Measurements from ENCODE around the gene SETD2. TPM values are rescaled to one million over a fixed set of nuclear protein-coding genes. Genes with fewer than 3 reads are reported as not detected.
A peak's percentile ranks its signal among the peaks of the same experiment; 100 is the strongest.

SETD2 gene
- total RNA-seq, 2 experiments from 2014 or later = 87.3 to 87.4 TPM

DNA sequence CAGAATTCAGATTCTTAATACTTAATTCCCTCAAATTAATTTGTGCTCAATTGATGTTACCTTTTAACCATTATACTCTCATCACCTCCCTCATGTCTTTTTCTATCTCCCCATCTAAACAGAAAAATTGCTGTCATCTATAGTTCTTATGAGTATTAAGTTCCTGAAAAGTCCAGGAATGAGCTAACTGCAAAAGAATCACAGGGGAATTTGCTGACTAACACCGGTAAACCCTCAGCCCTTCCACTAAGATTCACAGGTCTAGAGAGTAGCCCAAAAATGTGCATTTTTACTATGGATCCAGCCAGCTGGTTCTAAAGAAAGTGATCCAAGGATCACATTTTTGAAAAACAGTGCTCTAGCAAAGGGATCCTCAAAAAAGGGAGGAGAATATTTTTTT is 67.0 kb downstream of the SETD2 start:
- POLR2A ChIA-PET = interaction anchor here (0.6 to 1.5 kb wide), 4 partner anchors 34 to 80 kb away, joined by 3 to 6 read pairs (median 4); partner anchors contain the start of gene SETD2

DNA sequence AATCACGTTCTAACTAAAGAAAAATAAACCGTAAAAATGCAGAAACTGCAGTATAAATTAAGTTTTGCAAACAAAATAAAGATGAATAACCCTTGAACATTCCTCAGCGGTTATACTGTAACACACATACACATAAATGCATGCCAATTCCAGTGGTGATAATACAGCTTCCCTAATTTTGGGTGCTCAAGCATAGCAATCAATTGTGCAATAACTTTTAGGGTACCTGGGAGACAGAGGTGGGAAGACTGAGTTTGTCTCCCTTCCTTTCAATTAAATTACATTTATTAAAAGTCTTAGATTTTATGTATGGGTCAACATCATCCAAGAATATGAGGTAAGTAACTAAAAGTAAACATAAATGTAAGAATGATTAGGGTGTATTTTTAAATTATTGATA is 71.8 kb downstream of the SETD2 start:
- CTCF ChIA-PET = no interaction called here
- H3K27me3 ChIP-seq (ENCODE audit: control insufficient read depth in 1 of 2, insufficient read depth in 2 of 2, low read length in 2 of 2) = no peaks in the 10 kb centered on the region

More for the DNA sequence above, 67.0 kb downstream of the SETD2 start:
- H3K9me3 ChIP-seq (ENCODE audit: control insufficient read depth in 1 of 2, insufficient read depth in 1 of 2, low read length in 2 of 2) = no peaks in the 10 kb centered on the region
- TF ChIP-seq, protein P1, sequence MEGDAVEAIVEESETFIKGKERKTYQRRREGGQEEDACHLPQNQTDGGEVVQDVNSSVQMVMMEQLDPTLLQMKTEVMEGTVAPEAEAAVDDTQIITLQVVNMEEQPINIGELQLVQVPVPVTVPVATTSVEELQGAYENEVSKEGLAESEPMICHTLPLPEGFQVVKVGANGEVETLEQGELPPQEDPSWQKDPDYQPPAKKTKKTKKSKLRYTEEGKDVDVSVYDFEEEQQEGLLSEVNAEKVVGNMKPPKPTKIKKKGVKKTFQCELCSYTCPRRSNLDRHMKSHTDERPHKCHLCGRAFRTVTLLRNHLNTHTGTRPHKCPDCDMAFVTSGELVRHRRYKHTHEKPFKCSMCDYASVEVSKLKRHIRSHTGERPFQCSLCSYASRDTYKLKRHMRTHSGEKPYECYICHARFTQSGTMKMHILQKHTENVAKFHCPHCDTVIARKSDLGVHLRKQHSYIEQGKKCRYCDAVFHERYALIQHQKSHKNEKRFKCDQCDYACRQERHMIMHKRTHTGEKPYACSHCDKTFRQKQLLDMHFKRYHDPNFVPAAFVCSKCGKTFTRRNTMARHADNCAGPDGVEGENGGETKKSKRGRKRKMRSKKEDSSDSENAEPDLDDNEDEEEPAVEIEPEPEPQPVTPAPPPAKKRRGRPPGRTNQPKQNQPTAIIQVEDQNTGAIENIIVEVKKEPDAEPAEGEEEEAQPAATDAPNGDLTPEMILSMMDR (IDR thresholded peaks at IDR 0.05) = no peak
- intact Hi-C loops (cut with DNase I, micrococcal nuclease) = no loop called here
- Mint-ChIP-seq H3K27me3 (no peaks in the 10 kb centered on the region), H3K9me3 (no peaks in the 10 kb centered on the region), H3K4me1 (ENCODE audit: low read depth) (no peaks in the 10 kb centered on the region), H3K4me3 (no peak overlapping the region), H3K27ac (no peak overlapping the region), H3K36me3 (ENCODE audit: low read depth) (peaks cover 80% of the 10 kb centered on the region)
- H3K27ac ChIP-seq (ENCODE audit: low read depth in 1 of 2, low read length in 2 of 2) = no peak overlapping the region
- no peaks in the 10 kb centered on the region for H3K27me3 ChIP-seq (ENCODE audit: control insufficient read depth in 1 of 2, insufficient read depth in 2 of 2, low read length in 2 of 2)
- ATAC-seq (ENCODE audit: poor library complexity) = no peak
- no peak for DNase-seq
- peaks cover 63% of the 10 kb centered on the region for H3K36me3 ChIP-seq (ENCODE audit: insufficient read depth, low read length)
- no peak overlapping the region for H3K4me3 ChIP-seq (ENCODE audit: low read length)
- CTCF ChIA-PET = interaction anchor here (1.0 kb wide), 1 partner anchor 227 kb away, joined by 3 read pairs; no protein-coding TSS in a partner anchor
- no peaks in the 10 kb centered on the region for H3K4me1 ChIP-seq (ENCODE audit: insufficient read depth, low read length)

DNA sequence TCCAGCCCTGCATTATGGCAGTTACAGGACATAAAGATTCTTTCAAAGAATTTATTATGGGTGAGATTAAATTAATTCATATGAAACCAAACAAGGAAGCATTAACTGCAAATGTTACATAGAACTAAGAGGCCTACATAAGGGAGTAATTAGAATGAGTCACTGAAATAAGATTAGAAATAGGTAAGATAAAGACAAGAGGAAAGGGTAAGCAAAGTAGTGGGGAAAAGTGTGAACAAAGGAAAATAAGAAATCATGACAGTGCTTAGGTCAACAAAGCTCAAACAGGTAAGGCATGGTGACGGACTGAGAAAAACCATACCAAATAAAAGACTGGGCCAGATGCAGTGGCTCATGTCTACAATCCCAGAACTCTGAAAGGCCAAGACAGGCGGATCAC is 74.3 kb downstream of the SETD2 start:
- Mint-ChIP-seq H3K4me1 (ENCODE audit: low read depth) (peaks cover 10% of the 10 kb centered on the region), H3K9me3 (no peaks in the 10 kb centered on the region), H3K27ac (peak overlapping the region; percentile 9), H3K27me3 (no peaks in the 10 kb centered on the region), H3K36me3 (ENCODE audit: low read depth) (peaks cover 81% of the 10 kb centered on the region), H3K4me3 (no peak overlapping the region)
- Histone ChIP-seq H3K27ac (ENCODE audit: low read depth in 1 of 2, low read length in 2 of 2) (no peak overlapping the region), H3K36me3 (ENCODE audit: insufficient read depth, low read length) (peaks cover 58% of the 10 kb centered on the region), H3K9me3 (ENCODE audit: control insufficient read depth in 1 of 2, insufficient read depth in 1 of 2, low read length in 2 of 2) (no peaks in the 10 kb centered on the region), H3K27me3 (ENCODE audit: control insufficient read depth in 1 of 2, insufficient read depth in 2 of 2, low read length in 2 of 2) (no peaks in the 10 kb centered on the region), H3K4me1 (ENCODE audit: insufficient read depth, low read length) (no peaks in the 10 kb centered on the region), H3K4me3 (ENCODE audit: low read length) (no peak overlapping the region)
- DNase-seq (no peak), ATAC-seq (ENCODE audit: poor library complexity) (no peak)
- intact Hi-C loops (cut with DNase I, micrococcal nuclease) = loop anchor here in 1 of 2 experiments (10.0 kb wide), 1 partner anchor 235 kb away; no protein-coding TSS in a partner anchor
- POLR2A ChIA-PET = no interaction called here
- TF ChIP-seq, protein P1 (IDR thresholded peaks at IDR 0.05) = no peak
- CTCF ChIA-PET = no interaction called here

More for the DNA sequence above, 71.8 kb downstream of the SETD2 start:
- peaks cover 57% of the 10 kb centered on the region for H3K36me3 ChIP-seq (ENCODE audit: insufficient read depth, low read length)
- TF ChIP-seq, protein P1 (IDR thresholded peaks at IDR 0.05) = no peak
- no peaks in the 10 kb centered on the region for H3K9me3 ChIP-seq (ENCODE audit: control insufficient read depth in 1 of 2, insufficient read depth in 1 of 2, low read length in 2 of 2)
- Mint-ChIP-seq H3K4me3 (no peak overlapping the region), H3K4me1 (ENCODE audit: low read depth) (peaks cover 5% of the 10 kb centered on the region), H3K27me3 (no peaks in the 10 kb centered on the region), H3K27ac (no peak overlapping the region), H3K36me3 (ENCODE audit: low read depth) (peaks cover 81% of the 10 kb centered on the region), H3K9me3 (no peaks in the 10 kb centered on the region)
- POLR2A ChIA-PET = no interaction called here
- H3K27ac ChIP-seq (ENCODE audit: low read depth in 1 of 2, low read length in 2 of 2) = no peak overlapping the region
- H3K4me3 ChIP-seq (ENCODE audit: low read length) = no peak overlapping the region
- ATAC-seq (ENCODE audit: poor library complexity) = no peak
- intact Hi-C loops (cut with DNase I, micrococcal nuclease) = no loop called here
- no peaks in the 10 kb centered on the region for H3K4me1 ChIP-seq (ENCODE audit: insufficient read depth, low read length)
- no peak for DNase-seq

Data from CD4-positive, alpha-beta T cell (primary cell).